Lung (tissue), 12 donors: ENCODE data around the gene RGS2. TPM values are rescaled to one million over a fixed set of nuclear protein-coding genes. Genes with fewer than 3 reads are reported as not detected.

Experiments
- ATAC-seq: fragments of 200-7000 bp; cut with Tn5 transposase; one replicate; pipeline ENCODE4 v1.9.1; 2020; ENCODE audit warnings: moderate number of reproducible peaks; ENCODE audit not compliant: insufficient read depth, low FRiP score
- DNase-seq, 3 donors: peaks; one replicate each; pipeline ENCODE4 v3.0.0-alpha.2; 2013 to 2017
- H3K27ac ChIP-seq, 2 donors: one replicate each; pipeline ENCODE4 v1.5.1; 2013; ENCODE audit warnings: mild to moderate bottlenecking in 2 of 2, moderate library complexity in 2 of 2, control low read depth in 1 of 2, inconsistent platforms in 1 of 2, low read depth in 1 of 2, low read length in 1 of 2
- H3K27me3 ChIP-seq, 3 donors: one replicate each; pipeline ENCODE4 v1.5.1; 2013; ENCODE audit warnings: low read length in 2 of 3; ENCODE audit not compliant: control insufficient read depth in 3 of 3, insufficient read depth in 3 of 3
- H3K36me3 ChIP-seq, 4 donors: one replicate each; pipeline ENCODE4 v1.5.1; 2013; ENCODE audit warnings: low read length in 4 of 4, mild to moderate bottlenecking in 1 of 4, moderate library complexity in 1 of 4; ENCODE audit not compliant: control insufficient read depth in 4 of 4, insufficient read depth in 4 of 4
- H3K4me1 ChIP-seq, 5 donors: one replicate each; pipeline ENCODE4 v1.5.1; 2013; ENCODE audit warnings: low read length in 5 of 5, mild to moderate bottlenecking in 2 of 5, moderate library complexity in 1 of 5; ENCODE audit not compliant: control insufficient read depth in 5 of 5, insufficient read depth in 5 of 5
- H3K4me3 ChIP-seq: one replicate; pipeline ENCODE4 v1.5.1; 2013; ENCODE audit warnings: mild to moderate bottlenecking, control low read depth, moderate library complexity
- H3K9ac ChIP-seq, 2 donors: one replicate each; pipeline ENCODE4 v1.5.1; 2013; ENCODE audit warnings: low read length in 2 of 2, control low read depth in 1 of 2; ENCODE audit not compliant: insufficient read depth in 1 of 2
- H3K9me3 ChIP-seq, 4 donors: one replicate each; pipeline ENCODE4 v1.5.1; 2013; ENCODE audit warnings: low read length in 3 of 4, mild to moderate bottlenecking in 1 of 4, moderate library complexity in 1 of 4; ENCODE audit not compliant: control insufficient read depth in 4 of 4, insufficient read depth in 3 of 4
- CTCF ChIP-seq: IDR thresholded peaks from 2 replicates; pipeline ENCODE4 v1.5.1; 2012; ENCODE audit warnings: mild to moderate bottlenecking; ENCODE audit errors: control extremely low read depth, extremely low read depth
- WGBS, 2 donors: extraction: QIAGEN DNeasy Blood & Tissue Kit; methylation state at CpG; one replicate each; pipeline ENCODE4 v1.1.7; 2013; 5-methylcytosine and 5-hydroxymethylcytosine counted together
- polyA plus RNA-seq, 2 donors: library from polyadenylated mRNA; stranded (reverse); fragments of 200-250 nt; gene quantifications; one replicate each; pipeline ENCODE4 v1.2.1, GENCODE V29; 2013
- total RNA-seq, 2 donors: library from RNA; depleted of rRNA in 1 of 2; stranded (reverse); fragments of >200 nt in 1 of 2; gene quantifications; one replicate each; pipeline ENCODE4 v1.2.1, GENCODE V29; 2014 to 2021
- donor health status: control.
- donor health status: control.
- donor health status: Bipolar disorder and iron deficiency.
- donor health status: healthy.
- donor health status: DM: yes; HTN: yes; CAD: no.

RGS2 gene
- total and polyA plus RNA-seq, 4 donors, result 36.4 to 111 (median 62.1) TPM

- Histone ChIP-seq H3K27ac (no peak overlapping the region), H3K27me3 (no peaks in the 10 kb centered on the region), H3K9me3 (no peaks in the 10 kb centered on the region), H3K36me3 (no peaks in the 10 kb centered on the region), H3K9ac (no peak overlapping the region), H3K4me1 (peaks cover 0 to 5% (median 0%) of the 10 kb centered on the region in 5 donors), H3K4me3 (no peak overlapping the region)
- TF ChIP-seq CTCF, result no peak
- no peak for ATAC-seq
- 84 to 87% methylated on average over 1 of the region's 1 CpG for WGBS, 2 donors
- DNase-seq, result no peak
Measured at GRCh38 chr1:192795916-192796618, 12.8 kb upstream of the RGS2 start.

GRCh38 chr1:192797143-192797542 is 11.7 kb upstream of the RGS2 start:
- H3K27ac ChIP-seq, result no peak overlapping the region
- H3K4me3 ChIP-seq, result no peak overlapping the region
- no peak for DNase-seq
- no peaks in the 10 kb centered on the region for H3K27me3 ChIP-seq
- WGBS, 2 donors, result 94 to 96% methylated on average over 1 of the region's 1 CpG
- no peak for TF ChIP-seq CTCF
- no peaks in the 10 kb centered on the region for H3K9me3 ChIP-seq
- peaks cover 0 to 13% (median 0%) of the 10 kb centered on the region in 5 donors for H3K4me1 ChIP-seq
- H3K9ac ChIP-seq, result no peak overlapping the region
- no peaks in the 10 kb centered on the region for H3K36me3 ChIP-seq
- ATAC-seq, result no peak

GRCh38 chr1:192797891-192798290 is 10.9 kb upstream of the RGS2 start:
- H3K9ac ChIP-seq, result no peak overlapping the region
- TF ChIP-seq CTCF, result no peak
- no peak overlapping the region for H3K4me3 ChIP-seq
- DNase-seq (no peak), ATAC-seq (no peak)
- no peaks in the 10 kb centered on the region for H3K9me3 ChIP-seq
- H3K27me3 ChIP-seq, result no peaks in the 10 kb centered on the region
- no peak overlapping the region for H3K27ac ChIP-seq
- 57 to 74% methylated on average over 7 of the region's 7 CpGs for WGBS, 2 donors
- H3K4me1 ChIP-seq, result peaks cover 0 to 8% (median 0%) of the 10 kb centered on the region in 5 donors
- no peaks in the 10 kb centered on the region for H3K36me3 ChIP-seq

GRCh38 chr1:192801451-192801850 is 7.4 kb upstream of the RGS2 start:
- WGBS, 2 donors, result 85 to 92% methylated on average over 2 of the region's 2 CpGs
- H3K27me3 ChIP-seq, result no peaks in the 10 kb centered on the region
- ATAC-seq (no peak), DNase-seq (no peak)
- H3K9ac ChIP-seq, result no peak overlapping the region
- no peak overlapping the region for H3K27ac ChIP-seq
- no peaks in the 10 kb centered on the region for H3K36me3 ChIP-seq
- no peak overlapping the region for H3K4me3 ChIP-seq
- peaks cover 0 to 8% (median 0%) of the 10 kb centered on the region in 5 donors for H3K4me1 ChIP-seq
- no peak for TF ChIP-seq CTCF
- no peaks in the 10 kb centered on the region for H3K9me3 ChIP-seq
